IPS-18c (cell line): Measurements from ENCODE around the gene XYLT2.

Experiments used
- H3K4me3 ChIP-seq: 2 replicates; pipeline ENCODE4 v1.7.0; 2013; ENCODE audit warnings: low read depth, mild to moderate bottlenecking, low read length, moderate library complexity; ENCODE audit not compliant: insufficient read depth
- H3K9me3 ChIP-seq: one replicate; pipeline ENCODE4 v1.6.1; 2013; ENCODE audit warnings: mild to moderate bottlenecking, low read length, moderate library complexity; ENCODE audit not compliant: control insufficient read depth, insufficient read depth

Gene XYLT2

DNA sequence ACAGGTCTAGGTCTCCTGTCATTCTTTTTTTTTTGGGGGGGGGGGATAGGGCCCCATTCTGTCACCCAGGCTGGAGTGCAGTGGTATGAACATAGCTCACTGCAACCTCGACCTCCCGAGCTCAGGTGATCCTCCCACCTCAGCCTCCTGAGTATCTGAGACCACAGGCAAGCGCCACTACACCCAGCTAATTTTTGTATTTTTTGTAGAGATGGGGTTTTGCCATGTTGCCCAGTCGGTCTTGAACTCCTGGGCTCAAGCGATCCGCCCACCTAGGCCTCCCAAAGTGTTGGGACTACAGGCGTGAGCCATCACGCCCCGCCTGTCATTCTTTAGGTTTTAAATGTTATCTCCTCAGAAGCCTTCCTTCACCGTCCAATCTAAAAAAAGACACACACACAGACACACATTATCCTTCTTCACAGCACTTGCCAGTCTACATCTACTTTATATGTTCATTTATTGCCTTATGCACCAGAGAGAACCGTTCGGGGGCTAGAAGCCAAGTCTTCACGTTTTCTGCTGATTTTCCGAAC is 26.4 kb downstream of the XYLT2 start:
- peak overlapping the region; percentile 96 for H3K4me3 ChIP-seq

DNA sequence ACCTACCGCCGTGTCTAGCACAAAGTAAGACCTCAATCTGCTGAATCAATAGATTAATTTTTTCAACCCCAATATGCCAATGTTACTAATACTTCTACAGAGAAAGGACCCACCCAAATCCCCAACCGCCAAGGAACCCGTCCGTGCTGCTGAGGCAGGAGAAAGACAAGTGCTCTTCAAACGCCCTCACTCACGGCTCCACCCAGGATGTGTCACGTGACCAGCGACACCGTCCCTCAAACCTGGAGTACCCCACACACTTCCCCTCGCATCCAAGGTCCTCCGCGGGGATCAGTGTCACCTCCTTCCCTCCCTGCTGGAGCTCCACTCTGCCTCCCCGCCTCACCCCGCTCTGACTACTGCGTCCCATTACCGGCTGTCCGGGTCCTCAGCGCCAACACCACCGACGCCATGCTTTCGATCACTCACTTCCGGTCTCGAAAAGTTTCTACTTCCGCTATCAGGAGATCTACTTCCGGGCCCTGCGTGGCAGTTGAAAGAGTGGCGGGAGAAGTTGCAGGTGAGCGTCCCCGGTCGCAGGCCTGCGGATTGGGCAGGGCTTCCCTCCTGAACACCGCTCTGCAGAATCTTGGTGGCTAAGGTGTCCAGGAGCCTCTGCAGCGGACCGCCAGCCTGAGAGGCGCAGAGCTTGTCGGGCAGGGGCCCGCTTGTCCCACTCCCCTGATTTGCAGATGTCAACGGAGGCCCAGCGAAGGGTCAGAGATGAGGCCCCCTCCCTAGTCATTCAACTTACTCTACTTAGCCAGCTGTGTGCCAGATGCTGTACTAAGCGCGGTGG is 27.0 kb downstream of the XYLT2 start, which contains the start of the genes EME1 and MRPL27:
Gene EME1, plus strand, starts transcription at position 472 of the 799 bp plus-strand sequence. CDS start 1,980 bp downstream, outside the sequence.
Gene MRPL27, minus strand, starts transcription at position 427 of the 799 bp plus-strand sequence. Its CDS starts 14 bp downstream, at position 413.
- Histone ChIP-seq H3K9me3 (no peaks in the 10 kb centered on the region), H3K4me3 (peak within 1 kb of the TSS; percentile 96)

More for the DNA sequence above, 26.4 kb downstream of the XYLT2 start:
- H3K9me3 ChIP-seq, result no peaks in the 10 kb centered on the region

DNA sequence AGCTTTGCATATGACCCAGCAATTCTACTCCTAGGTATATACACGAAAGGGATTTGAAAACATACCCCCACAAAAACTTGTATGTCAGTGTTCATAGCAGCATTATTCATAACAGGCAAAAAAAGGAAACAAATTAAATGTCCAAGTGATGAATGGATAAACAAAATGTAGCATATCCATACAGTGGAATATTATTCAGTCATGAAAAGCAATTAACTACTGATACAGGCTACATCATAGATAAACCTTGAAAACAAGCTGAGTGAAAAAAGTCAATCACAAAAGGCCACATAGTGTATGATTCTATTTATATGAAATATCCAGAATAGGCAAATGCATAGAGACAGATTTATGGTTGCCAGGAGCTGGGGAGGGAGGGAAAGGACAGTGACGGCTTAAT is 27.8 kb downstream of the XYLT2 start:
- H3K9me3 ChIP-seq, result no peaks in the 10 kb centered on the region
- H3K4me3 ChIP-seq, result peak overlapping the region; percentile 96

DNA sequence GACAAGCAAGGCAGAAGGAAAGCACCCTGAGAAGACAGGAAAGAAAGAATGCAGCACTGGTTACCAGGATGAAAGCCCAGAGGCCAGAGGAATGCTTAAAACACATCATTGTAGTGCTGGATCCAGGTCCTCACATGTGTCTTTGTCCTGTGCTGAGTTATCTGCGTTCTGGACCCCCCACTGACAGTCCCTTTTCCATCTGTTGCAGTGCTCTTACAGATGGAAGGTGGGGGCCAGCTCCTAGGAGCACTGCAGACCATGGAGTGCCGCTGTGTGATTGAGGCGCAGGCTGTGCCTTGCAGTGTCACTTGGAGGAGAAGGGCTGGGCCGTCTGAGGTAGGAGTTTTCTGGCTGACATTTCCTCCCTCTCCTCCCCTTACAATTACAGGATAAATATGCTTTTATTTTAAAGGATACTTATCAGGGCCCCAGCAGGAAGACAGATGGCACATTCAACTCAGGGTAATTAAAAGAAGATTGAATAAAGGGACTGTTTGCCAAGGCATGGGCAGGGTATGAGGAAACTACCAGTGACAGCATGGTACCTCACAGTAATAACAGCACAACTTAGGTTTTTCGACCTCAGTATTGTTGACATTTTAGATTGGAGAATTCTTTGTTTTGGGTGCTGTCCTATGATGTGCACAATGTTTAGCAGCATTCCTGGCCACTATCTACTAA is 30.1 kb downstream of the XYLT2 start:
- Histone ChIP-seq H3K4me3 (no peak overlapping the region), H3K9me3 (no peaks in the 10 kb centered on the region)

DNA sequence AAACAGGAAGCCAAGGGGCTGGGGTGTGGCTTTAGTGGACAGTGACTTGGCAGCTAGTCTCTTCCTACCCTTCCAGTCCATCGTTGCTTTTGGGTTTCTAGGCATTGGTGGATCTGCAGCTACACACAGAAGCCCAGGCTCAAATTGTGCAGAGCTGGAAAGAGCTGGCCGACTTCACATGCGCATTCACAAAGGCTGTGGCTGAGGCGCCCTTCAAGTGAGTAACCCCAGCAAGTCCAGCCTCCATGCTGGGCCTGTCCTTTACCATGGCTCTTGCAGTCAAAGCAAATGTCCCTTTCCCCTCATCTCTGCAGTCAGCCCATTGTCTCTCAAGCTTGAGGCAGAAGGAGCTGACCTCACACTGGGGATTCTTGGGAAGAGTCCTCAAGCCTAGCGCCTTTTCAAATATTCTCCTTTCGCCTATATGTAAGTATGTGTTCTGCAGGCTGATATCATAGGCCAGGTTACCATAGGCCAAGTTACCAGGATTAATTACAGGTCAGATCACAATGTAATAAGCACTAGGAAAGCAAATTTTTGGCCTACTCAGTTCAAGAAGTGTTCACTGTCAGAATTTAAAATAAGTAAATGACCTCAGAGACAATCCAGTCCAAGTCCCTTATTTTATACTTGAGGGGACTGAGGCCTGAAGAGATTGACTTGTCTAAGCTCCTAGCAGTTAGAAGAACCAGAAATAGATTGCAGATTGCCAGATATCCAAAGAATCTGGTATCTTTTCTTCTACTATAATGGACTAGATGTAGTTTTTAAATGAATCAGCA is 33.6 kb downstream of the XYLT2 start:
- Histone ChIP-seq H3K4me3 (no peak overlapping the region), H3K9me3 (no peaks in the 10 kb centered on the region)

DNA sequence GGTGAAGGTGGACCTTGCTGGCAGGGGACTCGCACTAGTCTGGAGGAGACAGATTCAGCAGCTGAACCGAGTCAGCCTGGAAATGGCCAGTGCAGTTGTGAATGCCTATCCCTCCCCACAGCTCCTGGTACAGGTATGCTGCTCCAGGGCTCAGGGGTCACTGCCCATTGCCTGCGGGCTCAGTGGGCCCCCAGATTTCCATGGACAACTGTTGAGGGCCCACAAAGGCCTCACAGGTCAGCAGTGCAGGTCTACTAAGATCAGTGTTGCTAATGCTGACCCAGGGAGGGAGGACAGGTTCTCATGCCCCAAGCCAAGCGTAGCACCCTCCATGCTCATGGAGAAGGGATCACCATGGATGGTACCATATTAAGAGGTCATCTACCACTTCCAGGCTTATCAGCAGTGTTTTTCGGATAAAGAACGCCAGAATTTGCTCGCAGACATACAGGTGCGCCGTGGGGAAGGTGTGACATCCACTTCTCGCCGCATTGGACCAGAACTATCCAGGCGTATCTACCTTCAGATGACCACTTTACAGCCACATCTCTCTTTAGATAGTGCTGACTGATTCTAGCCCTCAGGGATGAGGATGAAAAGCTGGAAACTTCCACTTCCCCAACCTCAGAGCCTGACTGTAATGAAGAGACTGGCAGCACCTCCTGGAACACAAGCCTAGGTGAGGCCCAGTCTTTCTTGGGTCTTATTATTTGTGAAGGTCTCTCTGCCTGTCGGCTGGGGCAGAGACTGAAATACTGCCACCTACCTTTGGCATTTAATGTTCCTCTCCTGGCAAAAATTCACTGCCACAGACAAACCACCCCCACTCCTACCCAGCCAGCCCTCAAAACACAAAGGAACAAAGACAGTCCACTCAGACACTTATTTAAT is 34.7 kb downstream of the XYLT2 start:
- H3K4me3 ChIP-seq, result no peak overlapping the region

DNA sequence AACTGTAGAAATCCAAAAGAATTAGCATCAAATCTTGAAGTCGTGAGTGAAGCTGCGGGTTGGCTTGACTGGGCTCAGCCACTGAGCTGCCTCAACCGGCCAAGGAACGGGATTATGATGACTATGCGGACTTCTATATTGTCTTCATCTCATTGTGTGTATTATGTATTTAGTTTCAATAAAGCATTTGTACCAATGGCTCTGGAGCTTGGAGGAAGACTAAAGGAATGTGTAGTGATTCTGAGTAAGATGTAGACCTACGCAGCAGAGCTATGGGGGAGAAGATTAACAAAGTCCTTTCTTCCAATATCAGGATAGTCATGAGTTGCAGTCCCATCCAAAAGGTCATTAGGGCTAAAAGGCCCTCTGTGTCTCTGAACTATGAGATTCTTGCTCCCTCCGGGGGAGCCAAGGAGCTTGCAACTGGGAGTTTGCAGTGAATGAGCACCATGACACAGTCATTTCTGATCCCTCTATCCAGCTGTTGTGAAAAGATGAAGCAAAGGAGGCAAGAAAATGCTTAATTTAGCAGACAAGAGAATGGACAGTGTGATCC is 35.4 kb downstream of the XYLT2 start:
- Histone ChIP-seq H3K4me3 (no peak overlapping the region), H3K9me3 (no peaks in the 10 kb centered on the region)

More for the DNA sequence above, 34.7 kb downstream of the XYLT2 start:
- H3K9me3 ChIP-seq, result no peaks in the 10 kb centered on the region

DNA sequence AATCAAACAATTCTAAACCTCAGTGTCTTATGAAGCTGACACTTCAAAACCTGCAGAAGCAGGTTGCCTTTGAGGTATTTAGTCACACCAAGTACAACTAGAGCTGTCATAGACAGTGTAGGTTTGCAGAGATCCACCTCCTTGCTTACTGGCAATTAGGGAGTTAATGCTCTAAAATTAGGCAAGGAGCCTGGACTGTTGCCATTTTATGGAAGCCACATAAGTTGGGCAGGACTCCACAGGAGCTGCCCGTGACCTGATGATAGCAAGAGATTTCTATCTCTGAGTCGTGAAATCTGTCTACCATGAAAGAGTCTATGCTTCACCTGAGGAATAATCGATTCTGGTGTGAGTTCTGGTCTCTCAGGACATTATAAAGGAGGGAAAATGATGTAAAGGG is 36.0 kb downstream of the XYLT2 start:
- H3K4me3 ChIP-seq, result no peak overlapping the region

DNA sequence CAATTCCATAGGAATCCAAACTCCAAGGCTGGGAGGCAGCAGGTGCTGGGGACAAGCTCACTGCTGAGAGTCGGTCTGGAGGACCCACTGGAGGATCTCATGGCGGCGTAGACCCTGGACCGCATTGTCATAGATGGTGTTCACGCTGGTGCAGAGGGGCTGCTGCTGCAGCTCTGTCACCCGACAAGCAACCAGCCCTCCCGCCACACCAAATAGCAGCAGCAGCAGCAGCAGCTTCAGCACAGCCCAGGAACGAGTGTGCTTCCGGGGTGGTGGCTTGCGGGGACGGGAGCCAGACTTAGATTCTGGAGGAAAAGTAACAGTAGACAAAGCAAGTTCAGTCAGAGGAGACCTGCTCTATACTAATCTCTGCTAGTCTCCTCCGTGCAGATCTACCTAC is 37.0 kb downstream of the XYLT2 start:
- Histone ChIP-seq H3K4me3 (no peak overlapping the region), H3K9me3 (no peaks in the 10 kb centered on the region)

More for the DNA sequence above, 36.0 kb downstream of the XYLT2 start:
- no peaks in the 10 kb centered on the region for H3K9me3 ChIP-seq

DNA sequence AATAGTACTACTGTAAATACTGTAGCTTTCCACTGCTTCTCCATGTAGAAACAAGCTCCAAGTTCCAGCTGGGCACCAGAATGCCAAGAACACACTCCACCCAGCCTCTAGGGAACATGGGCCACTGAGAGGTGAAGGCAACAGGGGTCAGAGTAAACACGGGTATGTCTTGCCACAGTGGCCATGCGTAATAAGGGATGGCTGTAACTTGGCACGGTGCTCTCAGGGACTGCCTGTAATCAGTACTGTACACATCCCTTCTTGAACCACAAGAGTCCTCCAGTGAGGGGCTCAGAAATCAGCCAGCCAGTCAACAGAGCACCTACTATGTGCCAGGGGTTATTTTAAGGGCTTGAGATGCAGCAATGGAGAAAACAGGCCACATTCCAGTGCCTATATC is 40.6 kb downstream of the XYLT2 start:
- Histone ChIP-seq H3K4me3 (no peak overlapping the region), H3K9me3 (no peaks in the 10 kb centered on the region)

DNA sequence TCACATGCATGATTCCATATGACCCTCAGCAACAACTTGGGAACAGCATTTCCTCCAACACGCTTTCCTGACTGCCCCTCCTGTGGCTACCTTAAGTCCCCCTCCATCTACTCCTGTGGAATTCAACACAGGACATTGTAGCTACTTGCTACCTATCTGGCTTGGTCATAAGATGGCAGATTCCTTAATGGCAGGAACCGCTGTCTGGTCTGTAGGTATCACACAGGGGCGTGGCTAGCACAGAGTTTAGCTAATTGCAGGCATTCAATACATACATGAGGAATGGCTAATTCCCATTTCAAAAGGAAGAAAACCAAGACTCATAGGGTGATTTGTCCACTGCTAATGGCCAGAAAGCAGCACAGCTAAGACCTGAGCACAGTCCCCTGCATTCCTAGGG is 42.8 kb downstream of the XYLT2 start:
- Histone ChIP-seq H3K9me3 (no peaks in the 10 kb centered on the region), H3K4me3 (no peak overlapping the region)

DNA sequence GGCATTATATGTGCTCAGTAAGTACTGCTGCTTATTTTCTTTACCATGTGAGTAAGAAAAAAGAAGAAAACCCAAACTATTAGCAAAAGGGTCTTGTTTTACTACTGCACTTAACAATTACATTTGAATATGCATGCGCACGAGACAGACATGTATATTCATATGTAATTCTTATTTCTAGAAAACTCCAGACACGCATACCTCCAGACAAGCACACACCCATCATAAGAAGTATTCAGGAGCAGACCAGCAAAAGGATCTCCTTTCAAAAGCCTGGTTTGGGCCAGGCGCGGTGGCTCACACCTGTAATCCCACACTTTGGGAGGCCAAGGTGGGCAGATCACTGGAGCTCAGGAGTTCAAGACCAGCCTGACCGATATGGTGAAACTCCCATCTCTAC is 43.6 kb downstream of the XYLT2 start:
- Histone ChIP-seq H3K4me3 (no peak overlapping the region), H3K9me3 (no peaks in the 10 kb centered on the region)

DNA sequence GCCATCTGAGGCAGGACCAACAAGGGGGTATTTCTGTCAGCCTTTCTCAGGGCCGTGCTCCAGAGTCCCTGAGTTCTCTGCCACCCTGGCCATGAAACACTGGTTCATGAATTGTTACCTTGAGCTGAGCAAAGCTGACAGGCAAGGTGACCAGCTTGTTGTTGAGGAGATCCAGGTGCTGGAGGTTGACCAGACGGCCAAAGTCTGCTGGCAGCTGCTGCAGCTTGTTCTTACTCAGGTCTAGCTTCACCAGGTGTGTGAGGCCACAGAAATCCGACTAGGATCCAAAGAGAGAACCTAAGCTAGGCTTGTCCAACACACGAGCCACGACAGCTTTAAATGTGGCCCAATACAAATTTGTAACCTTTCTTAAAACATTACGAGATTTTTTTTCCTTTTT is 46.7 kb downstream of the XYLT2 start:
- Histone ChIP-seq H3K9me3 (no peaks in the 10 kb centered on the region), H3K4me3 (no peak overlapping the region)

DNA sequence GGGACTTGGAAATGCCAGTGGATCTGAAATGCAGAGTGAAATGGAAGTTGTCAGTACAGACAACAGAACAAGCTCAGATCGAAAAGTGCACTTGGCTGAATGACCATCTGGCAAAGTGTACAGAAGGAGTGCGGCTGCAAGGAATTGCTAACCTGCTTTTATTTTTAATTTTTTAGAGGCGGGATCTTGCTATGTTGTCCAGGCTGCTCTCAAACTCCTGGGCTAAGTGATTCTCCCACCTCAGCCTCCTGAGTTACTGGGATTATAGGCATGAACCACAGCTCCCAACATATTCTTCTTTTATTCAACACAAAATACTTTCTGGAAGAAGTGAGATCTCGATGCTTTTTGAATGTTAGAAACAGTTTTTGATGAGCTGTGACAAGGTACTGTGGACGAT is 47.8 kb downstream of the XYLT2 start:
- no peaks in the 10 kb centered on the region for H3K9me3 ChIP-seq
- H3K4me3 ChIP-seq, result no peak overlapping the region

DNA sequence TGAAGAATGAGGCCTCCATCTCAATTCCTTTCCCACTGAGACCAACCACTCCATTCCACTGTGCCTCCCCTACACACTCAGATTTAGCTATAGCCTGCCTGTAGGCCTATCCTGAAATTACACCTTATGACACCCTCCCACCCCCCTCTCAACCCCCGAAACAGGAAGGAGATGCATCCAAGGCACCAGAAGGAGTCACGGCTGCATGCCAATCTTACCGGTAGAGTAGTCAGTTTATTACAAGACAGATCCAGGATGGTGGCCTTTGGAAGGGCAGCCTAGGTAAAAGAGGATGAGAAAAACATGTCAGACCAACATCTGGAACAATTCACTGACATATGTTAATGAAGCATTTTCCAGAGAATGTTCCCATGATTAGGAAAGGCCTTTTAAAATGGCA is 48.8 kb downstream of the XYLT2 start:
- no peak overlapping the region for H3K4me3 ChIP-seq

More for the DNA sequence above, 48.8 kb downstream of the XYLT2 start:
- no peaks in the 10 kb centered on the region for H3K9me3 ChIP-seq
